HG03575 (cell line): ENCODE data around the gene ACTR8.

ENCODE experiments used
- ATAC-seq: cut with Tn5 transposase; IDR thresholded peaks from one replicate; pipeline ENCODE4 v1.9.1; 2021; ENCODE audit not compliant: unreplicated experiment, insufficient number of reproducible peaks, low FRiP score; ENCODE audit errors: extremely low read depth

The ACTR8 gene

GRCh38 chr3:53842436-53843194 is 39.3 kb downstream of the ACTR8 start:
- no peak for ATAC-seq

DNA sequence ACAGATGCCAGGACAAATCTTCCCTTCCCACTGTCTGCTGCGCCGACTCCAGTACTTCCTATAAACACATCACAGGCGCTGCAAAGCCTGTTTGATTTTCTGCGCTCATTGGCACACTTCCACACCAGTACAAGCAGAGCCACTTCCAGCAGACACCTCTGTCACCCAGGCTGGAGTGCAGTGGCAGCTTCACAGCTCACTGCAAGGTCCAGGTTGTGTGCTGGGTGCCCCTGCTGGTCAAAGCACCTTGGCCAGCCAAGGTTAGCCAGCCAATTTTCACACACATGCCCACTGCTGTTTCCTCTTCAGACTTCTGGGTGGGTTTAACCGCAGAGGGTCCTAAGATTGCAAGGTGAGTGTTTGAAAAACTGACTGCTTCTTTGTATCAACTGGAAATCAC is 40.7 kb downstream of the ACTR8 start:
- no peak for ATAC-seq

- ATAC-seq = no peak
These were observed 44.6 kb downstream of the ACTR8 start for GRCh38 chr3:53837331-53837730.

- ATAC-seq = no peak
These were observed 45.7 kb downstream of the ACTR8 start for GRCh38 chr3:53836084-53836872.

DNA sequence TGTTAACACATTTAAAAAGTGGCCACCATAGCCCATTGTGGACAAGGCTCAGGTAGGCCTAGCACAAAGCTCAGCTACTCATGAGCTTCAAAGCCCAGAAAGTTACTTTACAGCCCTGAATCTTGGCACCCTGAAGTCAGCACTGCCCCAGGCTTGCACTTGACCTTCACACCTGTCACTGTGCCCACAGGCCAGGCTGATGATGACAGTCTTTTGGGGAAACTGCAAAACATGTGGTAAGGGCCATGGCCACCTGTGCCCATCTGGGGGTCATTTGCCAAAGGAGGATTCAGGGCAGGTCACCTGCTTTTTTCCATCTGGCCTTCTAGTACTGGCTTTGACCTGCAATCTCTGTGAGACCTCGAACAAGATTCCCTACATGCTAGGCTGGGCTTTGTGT is 46.7 kb downstream of the ACTR8 start:
- ATAC-seq = no peak

GRCh38 chr3:53834429-53835095 is 47.4 kb downstream of the ACTR8 start:
- ATAC-seq = no peak

- no peak for ATAC-seq
These were observed 48.3 kb downstream of the ACTR8 start for GRCh38 chr3:53833700-53834099.

- ATAC-seq = no peak
These were observed 48.8 kb downstream of the ACTR8 start for GRCh38 chr3:53833053-53833645.

DNA sequence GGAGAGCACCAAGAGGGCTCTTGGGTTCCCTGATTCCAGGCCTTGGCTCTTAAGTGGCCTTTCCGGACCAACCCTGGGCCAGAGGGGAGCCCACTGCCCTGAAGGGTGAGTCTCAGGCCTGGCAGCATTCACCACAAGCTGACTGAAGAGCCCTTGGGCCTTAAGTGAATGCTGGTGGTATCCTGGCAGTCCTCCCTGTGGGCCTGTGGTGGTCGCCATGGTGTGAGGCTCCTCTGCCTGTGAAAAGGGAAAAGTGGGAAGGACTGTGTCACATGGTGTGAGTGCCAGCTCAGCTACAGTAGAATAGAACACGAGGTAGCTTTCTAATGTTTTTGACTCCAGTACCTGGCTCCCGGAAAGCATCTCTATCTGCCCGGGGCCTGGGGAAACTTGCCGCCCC is 51.0 kb downstream of the ACTR8 start:
- ATAC-seq = no peak

DNA sequence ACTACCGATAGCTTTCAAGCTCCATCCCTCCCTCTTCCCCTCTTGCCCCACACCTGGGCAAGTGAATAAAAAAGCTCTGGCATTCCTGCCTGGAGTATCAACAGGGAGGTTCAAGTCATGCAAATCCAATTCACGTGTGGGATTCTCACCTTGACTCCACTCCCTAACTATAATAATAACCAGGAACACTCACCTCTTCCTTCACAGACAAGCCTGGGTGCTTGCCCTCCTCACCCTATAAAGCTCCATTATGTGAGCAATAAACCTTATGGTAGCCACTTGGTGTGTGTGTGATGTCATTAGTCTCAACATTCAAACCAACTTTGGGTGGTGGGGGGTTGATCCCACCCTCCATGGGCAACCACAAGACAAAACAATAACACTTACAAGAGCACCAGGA is 52.3 kb downstream of the ACTR8 start:
- no peak for ATAC-seq

DNA sequence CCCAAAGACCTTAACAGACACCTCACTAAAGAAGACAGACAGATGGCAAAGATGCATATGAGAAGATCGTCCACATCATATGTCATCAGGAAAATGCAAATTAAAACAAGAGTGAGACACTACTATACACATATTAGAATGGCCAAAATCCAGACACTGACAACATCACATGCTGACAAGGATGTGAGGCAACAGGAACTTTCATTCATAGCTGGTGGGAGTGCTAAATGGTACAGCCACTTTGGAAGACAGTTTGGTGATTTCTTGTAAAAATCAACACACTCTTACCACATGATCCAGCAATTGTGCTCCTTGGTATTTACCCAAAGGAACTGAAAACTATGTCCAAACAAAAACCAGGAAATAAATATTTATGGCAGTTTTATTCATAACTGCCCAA is 53.4 kb downstream of the ACTR8 start:
- no peak for ATAC-seq

- no peak for ATAC-seq
These were observed 55.9 kb downstream of the ACTR8 start for GRCh38 chr3:53826048-53826447.

DNA sequence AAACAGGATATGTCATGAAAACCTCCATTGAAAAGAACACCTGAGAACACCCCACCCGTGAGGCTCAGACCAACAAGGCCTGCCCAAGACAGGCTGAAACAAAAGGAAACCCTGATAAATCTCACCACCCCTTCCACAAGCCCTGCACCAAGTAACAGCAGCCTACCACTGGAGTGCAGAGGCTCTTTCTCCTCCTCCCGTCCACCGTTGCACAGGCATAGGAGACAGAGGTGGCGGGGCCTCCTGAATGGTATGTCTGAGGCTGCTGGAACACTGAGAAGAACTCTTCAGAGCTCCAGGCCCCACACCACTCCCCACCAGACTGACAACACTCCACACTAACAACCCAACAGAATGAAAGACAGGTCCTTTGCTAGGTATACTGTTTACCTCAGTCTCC is 57.2 kb downstream of the ACTR8 start:
- no peak for ATAC-seq

DNA sequence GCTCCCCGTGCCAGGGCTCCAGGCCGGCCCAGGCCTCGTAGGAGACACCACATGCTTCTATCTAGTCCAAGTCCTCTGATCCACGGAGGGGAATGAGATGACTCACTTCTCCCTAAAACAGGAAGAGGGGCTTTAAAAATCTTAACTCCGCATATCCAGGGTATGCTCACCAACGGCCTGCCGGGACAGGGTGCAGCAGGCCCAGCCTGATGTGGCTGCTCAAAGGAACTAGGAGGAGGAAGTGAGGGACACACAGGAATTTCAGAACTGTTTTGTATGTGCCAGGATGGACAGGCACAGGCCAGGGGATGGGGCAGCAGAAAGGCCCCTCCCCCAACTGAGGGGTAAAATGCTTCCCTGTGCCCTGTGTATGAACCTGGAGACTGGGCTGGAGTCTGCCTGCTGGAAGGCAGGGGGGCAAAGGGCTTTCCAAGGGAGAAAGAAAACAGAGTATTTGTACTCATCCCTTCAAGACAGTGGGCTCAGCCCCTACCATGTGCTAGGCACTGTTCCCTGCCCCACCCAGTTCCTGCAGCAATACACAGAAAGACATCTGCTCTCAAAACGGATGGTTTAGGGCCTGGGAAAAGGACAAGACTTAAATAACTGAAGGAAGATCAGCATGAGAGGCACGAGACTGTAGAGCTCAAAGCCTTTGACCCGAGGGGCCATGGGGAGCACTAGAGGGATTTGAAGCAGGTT is 57.8 kb downstream of the ACTR8 start:
- ATAC-seq = no peak

GRCh38 chr3:53823026-53823955 is 58.7 kb downstream of the ACTR8 start:
- no peak for ATAC-seq

- no peak for ATAC-seq
These were observed 59.6 kb downstream of the ACTR8 start for GRCh38 chr3:53822331-53822741.

DNA sequence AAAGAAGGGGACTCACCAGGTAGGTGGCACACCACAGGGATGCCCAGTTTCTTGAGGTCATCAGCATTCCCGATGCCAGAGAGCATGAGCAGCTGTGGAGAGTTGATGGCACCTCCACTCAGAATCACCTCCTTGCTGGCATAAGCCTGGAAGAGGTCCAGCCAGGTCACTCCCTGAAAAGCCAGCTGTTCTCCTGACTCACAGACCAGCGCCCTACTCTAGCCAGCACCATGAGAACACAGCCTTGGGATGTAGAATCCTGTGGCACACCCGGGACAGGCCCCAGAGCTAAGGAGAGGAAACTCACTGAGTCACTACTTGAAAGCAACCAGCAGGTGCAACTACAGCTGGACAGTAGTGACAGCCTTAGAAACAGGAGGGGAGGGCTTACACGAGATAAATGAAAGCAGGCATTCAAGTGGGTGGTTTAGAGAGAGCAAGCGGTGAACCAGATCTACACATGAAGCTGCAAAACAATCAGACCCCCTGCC is 60.3 kb downstream of the ACTR8 start:
- ATAC-seq = no peak
